Measurements from ENCODE around the gene RFK. TPM values are rescaled to one million over a fixed set of nuclear protein-coding genes. Genes with fewer than 3 reads are reported as not detected.

RFK gene
- total and polyA plus RNA-seq, 2 of the 13 experiments (the other 11 are each of a cell fraction or from before 2014, with no cell fraction given) = 18.2 to 37.2 TPM

DNA sequence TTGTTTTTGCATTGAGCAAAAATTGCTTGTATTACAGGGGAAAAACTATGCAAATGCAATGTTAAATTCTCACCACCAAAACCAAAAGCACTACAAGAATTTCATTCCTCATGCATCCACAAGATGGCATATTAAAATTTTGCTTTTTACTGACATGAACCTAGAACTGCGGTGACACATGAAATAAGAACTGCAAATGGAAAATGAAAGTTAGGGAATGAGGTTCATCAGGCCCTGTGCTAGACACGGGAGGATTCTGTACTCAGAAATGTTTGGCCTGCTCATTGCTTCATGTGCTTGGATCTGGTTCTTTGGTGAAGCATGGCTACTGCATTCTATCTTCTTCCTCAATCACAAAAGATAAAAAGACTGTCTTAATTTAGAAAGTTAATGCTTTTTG, 9.1 kb upstream of the RFK start (continued):
- TF ChIP-seq SOX13 (IDR thresholded peaks at IDR 0.05) = no peak
- TF ChIP-seq SOX13 (CRISPR knock-in tag; conservative IDR thresholded peaks at IDR 0.05 in 1 of 2, IDR thresholded peaks at IDR 0.05 in 1 of 2) = peak in 1 of 2 experiments; percentile 11; a peak in 1 of 4 replicates
- TF ChIP-seq CHD4 (IDR thresholded peaks at IDR 0.05; ENCODE audit: borderline replicate concordance, low read length) = peak; percentile 33; the same call in 1 of the 2 replicates
- 0 out of 2 replicates have a peak, but pooled peaks have one; percentile 31 for TF ChIP-seq DMAP1 (CRISPR knock-in tag; IDR thresholded peaks at IDR 0.05)
- no peak for TF ChIP-seq TP53 (CRISPR knock-in tag; conservative IDR thresholded peaks at IDR 0.05)
- TF ChIP-seq STAG1 (CRISPR knock-in tag; IDR thresholded peaks at IDR 0.05) = peak; percentile 37
- no peak for TF ChIP-seq YEATS4 (CRISPR knock-in tag; IDR thresholded peaks at IDR 0.05; ENCODE audit: borderline replicate concordance)
- TF ChIP-seq, protein P1, sequence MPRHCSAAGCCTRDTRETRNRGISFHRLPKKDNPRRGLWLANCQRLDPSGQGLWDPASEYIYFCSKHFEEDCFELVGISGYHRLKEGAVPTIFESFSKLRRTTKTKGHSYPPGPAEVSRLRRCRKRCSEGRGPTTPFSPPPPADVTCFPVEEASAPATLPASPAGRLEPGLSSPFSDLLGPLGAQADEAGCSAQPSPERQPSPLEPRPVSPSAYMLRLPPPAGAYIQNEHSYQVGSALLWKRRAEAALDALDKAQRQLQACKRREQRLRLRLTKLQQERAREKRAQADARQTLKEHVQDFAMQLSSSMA (CRISPR knock-in tag; IDR thresholded peaks at IDR 0.05) = no peak
- TF ChIP-seq ZMYM3 (CRISPR knock-in tag; IDR thresholded peaks at IDR 0.05) = peak; percentile 38; the same call in 1 of the 2 replicates
- TF ChIP-seq, protein P2, sequence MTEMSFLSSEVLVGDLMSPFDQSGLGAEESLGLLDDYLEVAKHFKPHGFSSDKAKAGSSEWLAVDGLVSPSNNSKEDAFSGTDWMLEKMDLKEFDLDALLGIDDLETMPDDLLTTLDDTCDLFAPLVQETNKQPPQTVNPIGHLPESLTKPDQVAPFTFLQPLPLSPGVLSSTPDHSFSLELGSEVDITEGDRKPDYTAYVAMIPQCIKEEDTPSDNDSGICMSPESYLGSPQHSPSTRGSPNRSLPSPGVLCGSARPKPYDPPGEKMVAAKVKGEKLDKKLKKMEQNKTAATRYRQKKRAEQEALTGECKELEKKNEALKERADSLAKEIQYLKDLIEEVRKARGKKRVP (CRISPR knock-in tag; IDR thresholded peaks at IDR 0.05) = 0 out of 4 replicates have a peak, but pooled peaks of 1 of the 2 experiments have one; percentile 29

- Histone ChIP-seq H3K9me3 (ENCODE audit: low read length) (no peaks in the 10 kb centered on the region), H3K4me2 (ENCODE audit: low read depth, low read length) (peak overlapping the region; percentile 65), H3K27me3 (ENCODE audit: control insufficient read depth in 1 of 2, insufficient read depth in 2 of 2, low read length in 2 of 2) (no peaks in the 10 kb centered on the region), H3K27ac (ENCODE audit: extremely low read length, insufficient read depth, low read length) (peak overlapping the region; percentile 76), H3K36me3 (replicated peaks in 1 of 2; ENCODE audit: control insufficient read depth in 1 of 2, insufficient read depth in 2 of 2, low read length in 2 of 2) (no peaks in the 10 kb centered on the region), H4K20me1 (ENCODE audit: insufficient read depth, low read length) (no peaks in the 10 kb centered on the region), H3K79me2 (ENCODE audit: insufficient read depth, low read length) (no peaks in the 10 kb centered on the region), H2AFZ (ENCODE audit: low read length) (no peak overlapping the region), H3K4me1 (ENCODE audit: insufficient read depth, low read length) (peaks cover 50% of the 10 kb centered on the region), H3K9ac (ENCODE audit: insufficient read depth, low read depth, low read length) (peak overlapping the region; percentile 49), H3K4me3 (replicated peaks in 1 of 3; ENCODE audit: insufficient read depth in 1 of 3, low read depth in 2 of 3, low read length in 3 of 3) (peak overlapping the region in 1 of 3 experiments; percentile 32; a peak in 2 of 6 replicates)
- ATAC-seq = peak; percentile 97
- CTCF ChIA-PET (ENCODE audit: low intra/inter-chr PET ratio, low total read pairs) = no interaction called here
- WGBS (ENCODE audit: low lambda C conversion rate) = 3% methylated on average over 3 of the region's 3 CpGs
- in situ Hi-C loops (cut with HindIII; ENCODE audit: extremely low pct_ligation_motif_present, low pct_unique_long_range_greater_than_20kb) = no loop called here
- peak; percentile 84 for FAIRE-seq
- intact Hi-C loops (cut with micrococcal nuclease; ENCODE audit: unreplicated experiment) = loop anchor here (1.0 to 5.0 kb wide), 5 partner anchors 7 to 256 kb away; partner anchors contain the start of gene RFK
- peak; percentile 91 for DNase-seq (ENCODE audit: low spot score)
- BruUV-seq (replicated peaks) = TSS peak; percentile 92
- POLR2A ChIA-PET = interaction anchor here (0.9 to 1.9 kb wide), 3 partner anchors 8 to 1374 kb away, joined by 3 to 14 read pairs (median 4); partner anchors contain the start of genes CARNMT1 and RFK
- TF ChIP-seq, protein P3, sequence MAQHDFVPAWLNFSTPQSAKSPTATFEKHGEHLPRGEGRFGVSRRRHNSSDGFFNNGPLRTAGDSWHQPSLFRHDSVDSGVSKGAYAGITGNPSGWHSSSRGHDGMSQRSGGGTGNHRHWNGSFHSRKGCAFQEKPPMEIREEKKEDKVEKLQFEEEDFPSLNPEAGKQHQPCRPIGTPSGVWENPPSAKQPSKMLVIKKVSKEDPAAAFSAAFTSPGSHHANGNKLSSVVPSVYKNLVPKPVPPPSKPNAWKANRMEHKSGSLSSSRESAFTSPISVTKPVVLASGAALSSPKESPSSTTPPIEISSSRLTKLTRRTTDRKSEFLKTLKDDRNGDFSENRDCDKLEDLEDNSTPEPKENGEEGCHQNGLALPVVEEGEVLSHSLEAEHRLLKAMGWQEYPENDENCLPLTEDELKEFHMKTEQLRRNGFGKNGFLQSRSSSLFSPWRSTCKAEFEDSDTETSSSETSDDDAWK (CRISPR knock-in tag; IDR thresholded peaks at IDR 0.05) = no peak
- TF ChIP-seq ZNF574 (CRISPR knock-in tag; IDR thresholded peaks at IDR 0.05) = peak; percentile 44; the same call in 1 of the 2 replicates
- no peak for TF ChIP-seq NFATC3 (CRISPR knock-in tag; IDR thresholded peaks at IDR 0.05)
- TF ChIP-seq IKZF1 (IDR thresholded peaks at IDR 0.05) = no peak
These were observed 7.5 kb upstream of the RFK start for GRCh38 chr9:76401580-76402354.

Measured in HepG2 (cell line).